HepG2 (cell line): ENCODE results near the gene ANKRD11.

ENCODE experiments used
- BRCA1 ChIP-seq: sonication (generic); formaldehyde crosslinking; IDR thresholded peaks from 2 replicates; pipeline ENCODE4 v1.4.0; 2020; ENCODE audit warnings: missing genetic modification reagents
- CTCF ChIP-seq: sonication (generic); formaldehyde crosslinking; IDR thresholded peaks from 2 replicates; pipeline ENCODE4 v1.5.0; 2020; ENCODE audit warnings: mild to moderate bottlenecking, missing genetic modification reagents, moderate library complexity
- ZNF83 ChIP-seq: sonication (generic); formaldehyde crosslinking; IDR thresholded peaks from 2 replicates; pipeline ENCODE4 v1.4.0; 2020; ENCODE audit warnings: missing genetic modification reagents, mild to moderate bottlenecking, borderline replicate concordance

GRCh38 chr16:89287777-89288576 lies 202.4 kb downstream of the ANKRD11 start:
- no peak for TF ChIP-seq ZNF83 (CRISPR knock-in tag)
- TF ChIP-seq CTCF (CRISPR knock-in tag), result no peak
- no peak for TF ChIP-seq BRCA1 (CRISPR knock-in tag)
